H9 (cell line): ENCODE results near the gene NEXN. TPM values are rescaled to one million over a fixed set of nuclear protein-coding genes. Genes with fewer than 3 reads are reported as not detected.

Experiments used
- DNase-seq: peaks from one replicate; pipeline ENCODE4 v3.0.0-alpha.2; 2017
- H2AFZ ChIP-seq: one replicate; pipeline ENCODE4 v1.6.1; 2013; ENCODE audit warnings: mild to moderate bottlenecking, low read length, control low read depth, moderate library complexity
- H2AK5ac ChIP-seq: 2 replicates; pipeline ENCODE4 v1.6.1; 2013; ENCODE audit warnings: low read length, control low read depth, mixed read lengths; ENCODE audit not compliant: insufficient read length
- H2BK120ac ChIP-seq: one replicate; pipeline ENCODE4 v1.6.1; 2013; ENCODE audit warnings: low read depth, mild to moderate bottlenecking, low read length, control low read depth, inconsistent platforms; ENCODE audit not compliant: poor library complexity, severe bottlenecking
- H2BK12ac ChIP-seq: 2 replicates; pipeline ENCODE4 v1.6.1; 2013; ENCODE audit warnings: low read length, control low read depth, mixed read lengths, low read depth; ENCODE audit not compliant: insufficient read length
- H2BK15ac ChIP-seq: 2 replicates; pipeline ENCODE4 v1.6.1; 2013; ENCODE audit warnings: low read depth, low read length, control low read depth
- H2BK20ac ChIP-seq: one replicate; pipeline ENCODE4 v1.6.1; 2013; ENCODE audit warnings: low read depth, mild to moderate bottlenecking, low read length, control low read depth, inconsistent platforms; ENCODE audit not compliant: poor library complexity, severe bottlenecking
- H2BK5ac ChIP-seq: 2 replicates; pipeline ENCODE4 v1.6.1; 2013; ENCODE audit warnings: low read length, control low read depth, mixed read lengths; ENCODE audit not compliant: insufficient read length
- H3K14ac ChIP-seq: 2 replicates; pipeline ENCODE4 v1.6.1; 2013; ENCODE audit warnings: low read length, control low read depth; ENCODE audit not compliant: insufficient read depth
- H3K18ac ChIP-seq: 2 replicates; pipeline ENCODE4 v1.6.1; 2013; ENCODE audit warnings: low read depth, mild to moderate bottlenecking, mixed read lengths, low read length, control low read depth; ENCODE audit not compliant: insufficient read length
- H3K23ac ChIP-seq: 2 replicates; pipeline ENCODE4 v1.6.1; 2013; ENCODE audit warnings: low read length, control low read depth, mixed read lengths, low read depth; ENCODE audit not compliant: insufficient read length
- H3K23me2 ChIP-seq: 2 replicates; pipeline ENCODE4 v1.6.1; 2013; ENCODE audit warnings: low read depth, mild to moderate bottlenecking, mixed read lengths, low read length, control low read depth; ENCODE audit not compliant: insufficient read length, poor library complexity, severe bottlenecking
- H3K27ac ChIP-seq: 2 replicates; pipeline ENCODE4 v1.5.1; 2013; ENCODE audit warnings: low read length, control low read depth, mixed read lengths, low read depth; ENCODE audit not compliant: insufficient read length
- H3K27me3 ChIP-seq: 2 replicates; pipeline ENCODE4 v1.6.1; 2013; ENCODE audit warnings: low read length, control low read depth, inconsistent platforms; ENCODE audit not compliant: insufficient read depth
- H3K4ac ChIP-seq: 2 replicates; pipeline ENCODE4 v1.6.1; 2013; ENCODE audit warnings: low read depth, mild to moderate bottlenecking, control low read depth, inconsistent platforms, low read length, moderate library complexity
- H3K4me1 ChIP-seq: 2 replicates; pipeline ENCODE4 v1.6.1; 2013; ENCODE audit warnings: low read length, control low read depth, inconsistent platforms; ENCODE audit not compliant: insufficient read depth
- H3K4me2 ChIP-seq: 2 replicates; pipeline ENCODE4 v1.6.1; 2013; ENCODE audit warnings: low read length, control low read depth, mixed read lengths; ENCODE audit not compliant: insufficient read length, insufficient read depth
- H3K56ac ChIP-seq: 2 replicates; pipeline ENCODE4 v1.6.1; 2013; ENCODE audit warnings: low read depth, mild to moderate bottlenecking, mixed read lengths, low read length, control low read depth; ENCODE audit not compliant: insufficient read length
- H3K79me1 ChIP-seq: 2 replicates; pipeline ENCODE4 v1.6.1; 2013; ENCODE audit warnings: low read depth, mild to moderate bottlenecking, moderate library complexity, low read length, control low read depth, inconsistent platforms; ENCODE audit not compliant: insufficient read depth, poor library complexity, severe bottlenecking
- H3K79me2 ChIP-seq: 2 replicates; pipeline ENCODE4 v1.6.1; 2013; ENCODE audit warnings: low read length, control low read depth, inconsistent platforms; ENCODE audit not compliant: insufficient read depth
- H3K9ac ChIP-seq: 2 replicates; pipeline ENCODE4 v1.6.1; 2013; ENCODE audit warnings: low read length, control low read depth, mixed read lengths; ENCODE audit not compliant: insufficient read length; ENCODE audit errors: extremely low read depth
- H3K9me3 ChIP-seq: one replicate; pipeline ENCODE4 v1.6.1; 2013; ENCODE audit warnings: low read depth, low read length, inconsistent platforms; ENCODE audit not compliant: control insufficient read depth
- H3T11ph ChIP-seq: one replicate; pipeline ENCODE4 v1.6.1; 2013; ENCODE audit warnings: mild to moderate bottlenecking, low read length, control low read depth, inconsistent platforms
- H4K20me1 ChIP-seq: one replicate; pipeline ENCODE4 v1.6.1; 2013; ENCODE audit not compliant: control insufficient read depth, insufficient read length, insufficient read depth
- H4K5ac ChIP-seq: 2 replicates; pipeline ENCODE4 v1.6.1; 2013; ENCODE audit warnings: low read depth, mild to moderate bottlenecking, mixed read lengths, low read length, control low read depth; ENCODE audit not compliant: insufficient read length
- H4K8ac ChIP-seq: replicated peaks from 2 replicates; pipeline ENCODE4 v1.6.1; 2013; ENCODE audit warnings: low read length, control low read depth, mixed read lengths, low read depth; ENCODE audit not compliant: insufficient read length
- H4K91ac ChIP-seq: 2 replicates; pipeline ENCODE4 v1.6.1; 2013; ENCODE audit warnings: low read depth, mild to moderate bottlenecking, moderate library complexity, mixed read lengths, low read length, control low read depth; ENCODE audit not compliant: insufficient read length
- H3K27ac Mint-ChIP-seq, 3 experiments: 2 replicates in 2 of 3; 3 replicates in 1 of 3; pipeline ENCODE4 v1.8.0; 2020 to 2021; ENCODE audit warnings: mixed read lengths in 3 of 3, mild to moderate bottlenecking in 1 of 3, moderate library complexity in 1 of 3
- H3K27me3 Mint-ChIP-seq: 2 replicates; pipeline ENCODE4 v1.8.0; 2021; ENCODE audit warnings: low read depth, mild to moderate bottlenecking, moderate library complexity, mixed read lengths
- H3K36me3 Mint-ChIP-seq, 3 experiments: 2 replicates in 2 of 3; 3 replicates in 1 of 3; pipeline ENCODE4 v1.8.0; 2020 to 2021; ENCODE audit warnings: low read depth in 3 of 3, mixed read lengths in 3 of 3; ENCODE audit not compliant: insufficient read depth in 1 of 3
- H3K4me1 Mint-ChIP-seq, 2 experiments: 2 replicates each; pipeline ENCODE4 v1.8.0; 2020; ENCODE audit warnings: mixed read lengths in 2 of 2
- H3K4me3 Mint-ChIP-seq, 2 experiments: 2 replicates in 1 of 2; 3 replicates in 1 of 2; pipeline ENCODE4 v1.8.0; 2020 to 2021; ENCODE audit warnings: mild to moderate bottlenecking in 2 of 2, mixed read lengths in 2 of 2, moderate library complexity in 1 of 2
- H3K9me3 Mint-ChIP-seq, 2 experiments: 2 replicates in 1 of 2; 3 replicates in 1 of 2; pipeline ENCODE4 v1.8.0; 2020; ENCODE audit warnings: mild to moderate bottlenecking in 2 of 2, mixed read lengths in 2 of 2, moderate library complexity in 1 of 2
- CTCF ChIP-seq: fragments of 200-600 bp; sonication (generic); conservative IDR thresholded peaks from 3 replicates; pipeline ENCODE4 v1.8.0; 2021; ENCODE audit warnings: antibody characterized with exemption, mild to moderate bottlenecking
- WGBS: extraction: QIAGEN DNeasy Blood & Tissue Kit; methylation state at CpG from one replicate; pipeline ENCODE4 v1.1.7; 2013; ENCODE audit warnings: missing lambda C conversion rate, low lambda C conversion rate, mixed read lengths; ENCODE audit not compliant: insufficient read length; ENCODE audit errors: extremely low coverage; 5-methylcytosine and 5-hydroxymethylcytosine counted together
- total RNA-seq: library from RNA; stranded (reverse); gene quantifications from 2 replicates; pipeline ENCODE4 v1.2.1, GENCODE V29; 2021

The NEXN gene
- total RNA-seq, 1 experiment from 2014 or later: 3.2 TPM

- no peak for DNase-seq
- H3K56ac ChIP-seq: no peak overlapping the region
These were observed 66.1 kb downstream of the NEXN start for GRCh38 chr1:77954521-77954920.

More at GRCh38 chr1:77954521-77954920, 66.1 kb downstream of the NEXN start:
- H3K27ac Mint-ChIP-seq: no peak overlapping the region
- H2AK5ac ChIP-seq: no peak overlapping the region
- no CpG with 5 or more reads among the region's 2 CpGs for WGBS
- H3K9me3 ChIP-seq: no peaks in the 10 kb centered on the region
- H2AFZ ChIP-seq: no peak overlapping the region
- no peaks in the 10 kb centered on the region for H3K9me3 Mint-ChIP-seq
- no peak overlapping the region for H3K23ac ChIP-seq
- H3K27ac ChIP-seq: no peak overlapping the region
- no peaks in the 10 kb centered on the region for H3K27me3 Mint-ChIP-seq
- no peak overlapping the region for H3K4me3 Mint-ChIP-seq
- H2BK120ac ChIP-seq: no peak overlapping the region
- H3K4me1 ChIP-seq: no peaks in the 10 kb centered on the region
- H3K9ac ChIP-seq: no peak overlapping the region
- H3K4ac ChIP-seq: no peak overlapping the region
- no peak for TF ChIP-seq CTCF
- H3T11ph ChIP-seq: no peak overlapping the region
- no peak overlapping the region for H2BK5ac ChIP-seq
- H3K79me2 ChIP-seq: no peaks in the 10 kb centered on the region
- no peaks in the 10 kb centered on the region for H4K20me1 ChIP-seq
- no peak overlapping the region for H3K18ac ChIP-seq
- no peak overlapping the region for H3K4me2 ChIP-seq
- peaks cover 37 to 85% (median 81%) of the 10 kb centered on the region in 3 experiments; a peak in 6 of 7 replicates for H3K36me3 Mint-ChIP-seq
- H3K79me1 ChIP-seq: no peaks in the 10 kb centered on the region
- H3K4me1 Mint-ChIP-seq: no peaks in the 10 kb centered on the region
- no peak overlapping the region for H2BK15ac ChIP-seq
- no peak overlapping the region for H4K8ac ChIP-seq
- no peaks in the 10 kb centered on the region for H3K23me2 ChIP-seq
- no peak overlapping the region for H2BK20ac ChIP-seq
- no peaks in the 10 kb centered on the region for H3K27me3 ChIP-seq
- no peak overlapping the region for H3K14ac ChIP-seq
- H4K91ac ChIP-seq: no peak overlapping the region
- H4K5ac ChIP-seq: no peak overlapping the region
- H2BK12ac ChIP-seq: no peak overlapping the region
